HG02623 (cell line): Measurements from ENCODE around the gene CALN1.
"Not testable (repeated sequence)": the region's sequence is repeated elsewhere in the genome, so short reads cannot be mapped to it uniquely, and the experiment has no call there.

Experiments
- ATAC-seq: cut with Tn5 transposase; IDR thresholded peaks from one replicate; pipeline ENCODE4 v1.9.1; 2021; ENCODE audit warnings: moderate library complexity; ENCODE audit not compliant: unreplicated experiment

Gene CALN1

DNA sequence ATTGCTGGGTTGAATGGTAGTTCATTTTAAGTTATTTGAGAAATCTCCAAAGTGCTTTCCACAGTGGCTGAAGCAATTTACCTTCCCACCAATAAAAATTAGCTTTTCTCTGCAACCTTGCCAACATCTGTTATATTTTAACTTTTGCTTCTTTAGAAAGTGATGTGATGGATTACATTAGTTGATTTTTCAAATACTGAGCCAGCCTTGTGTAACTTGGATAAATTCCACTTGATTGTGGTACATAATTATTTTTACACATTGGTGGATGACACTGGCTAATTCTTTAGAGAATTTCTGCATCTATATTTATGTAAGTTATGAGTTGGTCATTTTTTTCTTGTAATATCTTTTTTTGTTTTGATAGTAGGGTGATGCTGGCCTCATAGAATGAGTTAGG is 646.1 kb downstream of the CALN1 start:
- ATAC-seq: no peak

GRCh38 chr7:71761336-71761735 is 650.8 kb downstream of the CALN1 start:
- no peak for ATAC-seq

DNA sequence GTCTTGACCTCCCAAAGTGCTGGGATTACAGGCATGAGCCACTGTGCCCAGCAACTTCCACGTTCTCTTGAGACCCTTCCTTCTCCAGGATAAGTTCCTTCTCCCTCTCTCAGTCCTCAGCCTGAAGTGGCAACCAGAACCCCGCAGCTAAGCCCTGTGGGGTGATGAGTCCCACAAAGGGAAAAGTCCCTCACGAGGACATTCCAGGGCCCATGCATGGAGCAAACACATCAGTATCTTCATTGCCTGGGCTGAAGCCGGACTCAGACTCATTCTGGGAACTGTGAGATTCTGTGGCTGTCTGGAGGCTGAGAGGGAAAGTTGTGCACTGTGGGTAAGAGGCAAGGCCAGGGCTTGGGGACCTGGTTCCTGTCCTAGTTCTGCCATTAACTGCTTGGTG is 657.3 kb downstream of the CALN1 start:
- ATAC-seq: no peak

DNA sequence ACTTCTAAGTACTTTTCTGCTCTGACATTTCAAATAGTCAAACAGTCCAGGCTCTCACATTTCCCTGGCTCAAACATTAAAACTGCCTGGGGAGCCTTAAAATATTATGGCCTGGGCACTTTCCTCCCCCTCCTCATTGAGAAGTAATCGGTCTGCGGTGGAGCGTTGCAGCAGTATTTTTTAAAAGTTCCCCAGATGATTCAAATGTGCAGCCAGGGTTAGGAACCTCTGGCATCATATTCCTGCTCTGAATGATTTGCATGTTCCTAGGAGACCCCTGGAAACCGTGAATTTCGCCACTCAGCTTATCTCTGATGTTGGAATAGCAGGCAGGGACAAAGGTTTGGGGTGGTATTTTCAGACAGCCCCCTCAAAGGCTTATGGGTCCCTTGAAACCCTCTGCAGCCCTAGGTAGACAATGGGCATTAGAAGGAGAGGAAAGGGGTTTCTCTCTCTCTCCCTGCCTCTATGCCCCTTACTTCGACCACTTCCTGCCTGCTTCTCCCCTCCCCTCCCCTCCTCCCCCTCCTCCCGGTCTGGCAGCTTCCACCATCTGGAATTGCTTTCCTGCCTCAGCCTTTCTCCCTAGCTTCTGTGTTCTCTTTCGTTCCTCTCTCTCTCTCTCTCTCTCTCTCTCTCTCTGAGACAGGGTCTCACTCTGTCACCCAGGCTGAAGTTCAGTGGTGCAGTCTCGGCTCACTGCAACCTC is 658.0 kb downstream of the CALN1 start:
- no peak for ATAC-seq

DNA sequence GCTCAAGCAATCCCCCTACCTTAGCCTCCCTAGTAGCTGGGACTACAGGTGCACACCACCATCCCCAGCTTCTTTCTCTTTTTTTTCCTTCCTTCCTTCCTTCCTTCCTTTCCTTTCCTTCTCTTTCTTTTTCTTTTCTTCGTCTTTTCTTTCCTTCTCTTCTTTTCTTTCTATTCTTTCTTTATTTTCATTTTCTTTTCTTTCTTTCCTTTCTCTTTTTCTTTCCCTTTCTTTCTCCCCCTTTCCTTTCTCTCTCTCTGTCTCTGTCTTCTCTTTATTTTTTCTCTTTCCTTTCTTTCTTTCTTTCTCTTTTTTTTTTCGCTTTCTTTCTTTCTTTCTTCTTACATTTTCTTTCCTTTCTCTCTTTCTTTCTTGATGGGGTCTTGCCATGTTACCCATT is 658.9 kb downstream of the CALN1 start:
- ATAC-seq: no peak

DNA sequence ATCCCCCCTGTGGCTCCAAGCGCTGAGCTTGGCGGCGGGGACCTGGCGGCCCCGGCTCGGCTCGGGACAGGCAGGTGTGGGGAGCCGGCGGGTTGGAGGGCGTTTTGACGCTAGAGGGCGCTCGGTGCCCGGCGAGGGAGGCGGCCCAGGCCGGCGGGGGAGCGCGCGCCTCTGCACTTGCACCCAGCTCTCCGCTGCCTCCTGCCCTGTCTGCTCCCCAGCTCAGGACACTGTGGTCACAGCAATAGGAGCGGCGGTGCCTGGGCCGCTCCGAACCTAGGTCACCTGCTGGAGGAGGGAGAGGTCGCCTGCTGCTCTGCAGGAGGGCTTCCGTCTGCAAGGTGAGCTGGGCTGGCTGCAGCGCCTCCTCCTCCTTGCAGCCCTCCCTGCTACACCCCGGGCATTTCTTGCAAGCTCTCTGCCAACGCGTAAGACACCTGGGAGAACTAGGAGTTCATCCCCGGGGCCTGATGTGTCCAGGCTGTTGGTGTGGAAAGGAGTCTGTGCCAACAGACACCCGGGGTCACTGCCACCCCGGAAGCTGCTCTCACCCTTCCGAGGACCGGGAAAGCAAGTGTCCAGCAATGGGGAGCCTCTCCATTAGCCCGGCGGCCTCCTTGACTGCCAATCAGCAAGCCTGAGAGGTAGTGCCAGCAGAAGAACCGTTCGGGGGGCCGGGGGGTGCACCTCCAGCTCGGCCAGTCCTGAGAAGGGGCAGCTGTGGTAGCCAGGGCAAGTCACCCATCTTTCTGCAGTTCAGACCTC is 659.8 kb downstream of the CALN1 start:
- ATAC-seq: no peak

- ATAC-seq: no peak
Observed at GRCh38 chr7:71750290-71750689, 661.8 kb downstream of the CALN1 start.

GRCh38 chr7:71746006-71746405 is 666.1 kb downstream of the CALN1 start:
- ATAC-seq: no peak

GRCh38 chr7:71740174-71740560 is 672.0 kb downstream of the CALN1 start:
- no peak for ATAC-seq

DNA sequence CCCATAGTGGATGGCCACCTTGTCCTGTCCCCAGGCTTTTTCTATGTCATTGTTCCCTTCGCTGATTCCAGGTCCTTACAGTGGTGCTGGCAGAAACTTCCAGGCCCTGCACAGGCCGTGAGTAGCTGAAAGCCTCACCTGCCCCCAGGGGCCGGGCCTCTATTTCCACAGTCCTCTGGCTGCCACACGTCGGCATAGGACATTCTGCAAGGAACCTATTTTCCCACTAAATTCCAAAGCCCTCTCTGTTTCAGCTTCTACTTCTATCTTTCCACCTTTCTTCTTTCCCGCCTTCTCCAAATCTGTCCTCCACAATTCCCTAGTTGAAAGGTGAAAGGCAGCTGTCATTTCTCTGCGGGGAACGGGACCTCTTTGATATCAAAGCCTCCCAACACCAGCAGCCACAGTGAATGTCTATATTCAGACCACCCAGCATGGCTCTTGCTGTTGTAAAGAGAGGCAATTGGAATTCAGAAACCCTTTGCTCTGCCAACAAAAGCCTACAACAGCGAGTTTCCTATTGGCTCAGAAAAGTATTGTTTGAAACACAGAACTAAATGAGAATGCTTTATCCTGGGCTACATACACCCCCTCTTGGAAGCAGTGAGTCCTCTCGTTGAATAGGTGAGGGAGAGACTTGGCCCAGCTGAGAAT is 672.5 kb downstream of the CALN1 start:
- no peak for ATAC-seq

GRCh38 chr7:71737931-71738540 is 674.1 kb downstream of the CALN1 start:
- not testable (repeated sequence) for ATAC-seq

DNA sequence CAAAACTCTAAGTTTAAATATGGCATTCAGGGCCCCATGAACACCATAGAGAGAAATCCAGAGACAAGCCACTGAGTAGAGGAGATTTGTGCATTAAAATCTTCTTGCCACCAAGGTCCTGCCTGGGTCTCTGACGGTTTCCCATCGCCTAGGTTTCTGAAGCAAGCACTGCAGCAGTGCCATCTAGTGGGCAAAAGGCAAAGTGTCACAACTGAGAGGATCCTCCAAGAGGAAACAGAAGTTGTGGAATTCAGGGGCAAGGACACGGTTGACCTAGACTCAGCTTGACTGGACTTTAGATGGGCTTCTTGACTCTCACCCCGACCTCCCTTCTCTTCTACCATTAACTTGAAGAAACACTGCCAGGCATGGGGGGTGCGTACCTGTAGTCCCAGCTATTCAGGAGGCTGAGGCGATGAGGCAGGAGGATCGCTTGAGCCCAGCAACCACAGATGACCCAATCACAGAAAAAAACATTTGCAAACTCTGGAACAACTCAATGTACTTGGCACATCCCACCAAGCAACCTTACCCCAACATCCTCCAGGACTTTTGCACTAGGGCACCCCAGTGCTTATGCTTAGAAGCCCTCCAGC is 676.1 kb downstream of the CALN1 start:
- no peak for ATAC-seq

DNA sequence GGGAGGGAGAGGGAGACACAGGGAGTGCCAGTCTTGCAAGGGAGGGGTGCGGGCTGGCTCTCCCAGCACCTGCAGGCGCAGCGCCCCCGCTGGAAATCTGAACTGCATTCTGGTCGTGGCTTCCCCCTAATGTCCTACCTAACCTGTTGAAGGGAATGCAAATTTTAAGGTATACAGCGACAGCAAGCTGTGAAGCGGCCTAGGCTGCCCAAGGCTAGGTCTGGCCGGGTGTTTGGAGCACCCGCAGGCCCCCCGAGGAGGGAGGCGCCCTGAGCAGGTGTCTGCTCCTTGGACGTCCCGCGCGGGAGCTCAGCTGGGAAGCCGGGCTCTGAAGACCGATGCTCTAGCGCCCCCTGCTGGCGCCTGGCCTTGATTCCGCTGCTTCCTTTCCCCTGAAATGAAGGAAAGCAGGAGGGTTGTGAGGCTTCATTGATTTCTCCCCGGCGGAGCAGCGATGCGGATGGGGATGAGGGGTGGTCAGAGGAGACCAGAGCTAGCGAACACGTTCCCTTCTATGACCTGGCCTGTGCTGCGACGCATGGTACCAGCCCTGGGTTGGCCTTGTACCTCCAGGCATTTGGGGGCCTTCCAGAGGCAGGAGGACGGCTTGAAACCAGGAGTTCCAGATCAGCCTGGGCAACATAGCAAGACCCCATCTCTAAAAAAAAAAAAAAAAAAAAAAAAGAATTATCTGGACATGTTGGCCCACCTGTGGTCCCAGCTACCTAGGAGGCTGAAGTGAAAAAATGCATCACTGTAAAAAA is 678.8 kb downstream of the CALN1 start:
- no peak for ATAC-seq

- ATAC-seq: no peak
Observed at GRCh38 chr7:71731740-71732139, 680.4 kb downstream of the CALN1 start.
